Measurements from ENCODE around the gene COPZ2.
"Not testable (repeated sequence)": the region's sequence is repeated elsewhere in the genome, so short reads cannot be mapped to it uniquely, and the experiment has no call there.

Gene COPZ2

DNA sequence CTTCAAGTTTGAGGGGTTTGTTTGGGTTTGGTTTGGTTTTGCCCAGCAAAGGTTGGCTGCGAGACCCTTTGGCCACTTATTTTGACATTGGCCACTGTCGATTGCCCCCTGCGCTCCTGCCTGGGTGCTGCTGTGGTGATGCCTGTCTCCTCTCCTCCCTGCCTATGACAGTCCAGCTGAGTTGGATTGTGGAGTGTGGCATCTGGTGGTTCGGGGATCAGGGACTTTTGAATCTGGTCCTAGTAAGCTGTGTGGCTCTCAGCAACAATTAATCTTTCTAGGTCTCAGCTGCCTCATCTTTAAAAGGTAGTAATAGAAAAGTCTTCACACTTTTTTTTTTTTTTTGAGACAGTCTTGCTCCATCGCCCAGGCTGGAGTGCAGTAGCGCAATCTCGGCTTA is 39.6 kb downstream of the COPZ2 start:
- Histone ChIP-seq H3K4me1 (ENCODE audit: insufficient read depth, low read length) (peaks cover 36% of the 10 kb centered on the region), H3K9me3 (ENCODE audit: control insufficient read depth, insufficient read depth, low read length) (no peaks in the 10 kb centered on the region), H3K9ac (ENCODE audit: low read depth, low read length) (no peak overlapping the region), H3K36me3 (ENCODE audit: insufficient read depth, low read length) (no peaks in the 10 kb centered on the region)

DNA sequence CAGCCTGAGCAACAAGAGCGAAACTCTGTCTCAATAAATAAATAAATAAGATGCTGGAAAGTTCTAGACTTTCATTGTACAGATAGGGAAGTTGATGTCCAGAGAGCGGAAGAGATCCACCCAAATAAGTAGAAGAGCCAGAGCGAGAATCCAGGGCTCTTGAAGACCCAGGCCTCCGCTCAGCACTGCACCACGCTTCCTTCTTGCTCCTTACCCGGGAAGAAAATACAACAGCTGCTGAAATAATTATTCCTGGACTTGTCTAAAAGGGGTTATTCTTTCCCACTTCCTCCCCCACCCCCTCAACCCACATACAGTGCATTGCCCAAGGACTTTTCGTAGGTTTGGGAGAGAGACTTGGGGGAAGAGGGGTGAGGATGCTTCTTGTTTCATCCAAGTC is 40.0 kb downstream of the COPZ2 start:
- H3K9ac ChIP-seq (ENCODE audit: low read depth, low read length), result no peak overlapping the region
- no peaks in the 10 kb centered on the region for H3K36me3 ChIP-seq (ENCODE audit: insufficient read depth, low read length)
- H3K9me3 ChIP-seq (ENCODE audit: control insufficient read depth, insufficient read depth, low read length), result no peaks in the 10 kb centered on the region
- peaks cover 31% of the 10 kb centered on the region for H3K4me1 ChIP-seq (ENCODE audit: insufficient read depth, low read length)

DNA sequence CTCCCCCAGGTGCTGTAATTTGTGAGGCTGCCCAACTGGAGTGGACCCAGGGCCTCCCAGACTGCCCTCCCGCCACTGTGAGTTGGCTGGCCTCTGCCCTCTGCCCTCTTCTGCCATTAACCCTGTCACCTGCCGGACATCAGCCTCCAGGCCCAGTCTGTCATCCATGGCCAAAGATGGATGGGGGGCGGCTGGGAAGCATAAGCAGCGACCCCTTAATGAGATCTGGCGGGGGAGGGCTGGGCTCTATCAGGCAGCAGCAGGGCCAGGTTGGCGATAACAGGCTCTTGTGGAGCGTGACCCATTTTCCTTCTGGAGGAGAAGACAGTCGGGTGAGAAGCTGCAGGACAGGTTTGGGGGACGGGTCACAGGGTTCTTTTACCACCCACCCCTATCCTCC is 41.4 kb downstream of the COPZ2 start:
- Histone ChIP-seq H3K9me3 (ENCODE audit: control insufficient read depth, insufficient read depth, low read length) (no peaks in the 10 kb centered on the region), H3K36me3 (ENCODE audit: insufficient read depth, low read length) (no peaks in the 10 kb centered on the region), H3K4me1 (ENCODE audit: insufficient read depth, low read length) (peaks cover 34% of the 10 kb centered on the region), H3K9ac (ENCODE audit: low read depth, low read length) (no peak overlapping the region)

DNA sequence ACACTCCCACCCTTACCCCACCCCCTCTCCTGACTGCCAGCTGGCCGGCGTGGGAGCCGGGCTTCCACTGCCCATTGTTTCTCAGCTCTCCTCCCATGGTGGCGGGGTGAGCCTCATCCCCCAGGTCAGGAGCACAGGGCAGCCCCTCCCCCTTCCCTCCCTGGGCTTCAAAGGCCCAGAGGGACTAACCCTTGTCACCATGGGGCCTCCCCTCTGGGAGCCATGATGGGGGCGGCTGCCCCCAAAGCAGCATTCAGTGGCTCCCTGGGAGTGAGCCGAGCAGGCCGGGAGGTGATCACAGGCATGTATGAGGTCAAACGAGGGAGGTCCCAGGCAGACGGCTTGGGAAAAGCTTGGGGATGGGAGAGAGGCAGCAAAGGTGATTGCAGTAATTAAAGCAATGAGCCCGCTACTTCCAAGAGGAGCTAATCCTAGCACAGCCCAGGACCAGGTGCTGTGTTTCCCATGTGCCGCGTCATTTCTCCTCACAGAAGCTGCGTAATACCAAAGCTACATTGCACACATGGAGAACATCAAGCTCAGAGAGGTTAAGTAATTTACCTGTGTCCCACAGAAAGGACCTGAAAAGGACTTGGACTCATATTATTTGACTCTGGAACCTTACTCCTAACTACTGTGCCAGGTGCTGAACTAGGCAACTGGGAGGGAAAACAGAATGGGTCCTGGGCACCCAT is 42.2 kb downstream of the COPZ2 start:
- Histone ChIP-seq H3K9me3 (ENCODE audit: control insufficient read depth, insufficient read depth, low read length) (no peaks in the 10 kb centered on the region), H3K9ac (ENCODE audit: low read depth, low read length) (no peak overlapping the region), H3K4me1 (ENCODE audit: insufficient read depth, low read length) (peaks cover 41% of the 10 kb centered on the region), H3K36me3 (ENCODE audit: insufficient read depth, low read length) (no peaks in the 10 kb centered on the region)

DNA sequence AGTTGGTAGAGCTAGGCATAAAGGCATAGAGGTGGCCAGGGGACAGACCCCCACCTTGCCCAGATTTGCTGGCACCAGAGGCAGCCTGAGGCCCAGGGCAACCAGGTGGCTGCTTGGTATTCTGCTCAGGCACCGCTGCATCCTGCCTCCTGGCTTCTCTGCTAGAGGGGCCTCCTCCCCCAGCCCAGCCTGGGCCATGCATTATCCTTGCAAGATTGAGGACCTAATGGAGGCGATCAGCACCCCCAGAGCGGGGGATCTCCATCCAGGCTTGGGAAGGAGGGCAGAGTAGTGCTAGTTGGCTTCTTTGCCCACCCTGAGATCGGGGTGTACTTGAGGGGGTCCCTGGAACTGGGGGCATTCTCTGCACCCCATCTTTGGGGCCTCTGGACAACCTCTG is 42.9 kb downstream of the COPZ2 start:
- Histone ChIP-seq H3K4me1 (ENCODE audit: insufficient read depth, low read length) (peaks cover 38% of the 10 kb centered on the region), H3K9me3 (ENCODE audit: control insufficient read depth, insufficient read depth, low read length) (no peaks in the 10 kb centered on the region), H3K9ac (ENCODE audit: low read depth, low read length) (no peak overlapping the region), H3K36me3 (ENCODE audit: insufficient read depth, low read length) (no peaks in the 10 kb centered on the region)

DNA sequence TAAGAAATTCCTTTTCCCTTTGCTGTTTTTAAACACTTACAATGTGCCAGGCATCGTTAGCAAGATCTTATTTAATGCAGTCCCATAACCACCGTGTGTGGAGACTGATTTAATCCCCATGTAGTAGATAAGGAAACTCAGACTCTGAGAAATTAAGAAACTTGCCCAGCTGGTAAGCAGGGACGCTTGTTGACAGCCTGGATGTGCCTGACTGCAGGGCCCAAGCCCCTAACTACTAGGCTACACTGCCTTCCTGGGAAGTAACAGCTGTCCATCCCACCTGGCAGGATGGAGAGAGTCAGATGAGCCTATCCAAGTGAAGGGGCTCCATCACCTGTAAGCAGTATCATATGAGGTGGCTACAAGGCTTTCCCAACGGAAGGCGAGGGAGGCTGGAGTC is 43.6 kb downstream of the COPZ2 start:
- peaks cover 35% of the 10 kb centered on the region for H3K4me1 ChIP-seq (ENCODE audit: insufficient read depth, low read length)
- H3K9me3 ChIP-seq (ENCODE audit: control insufficient read depth, insufficient read depth, low read length), result no peaks in the 10 kb centered on the region
- H3K36me3 ChIP-seq (ENCODE audit: insufficient read depth, low read length), result no peaks in the 10 kb centered on the region
- H3K9ac ChIP-seq (ENCODE audit: low read depth, low read length), result no peak overlapping the region

DNA sequence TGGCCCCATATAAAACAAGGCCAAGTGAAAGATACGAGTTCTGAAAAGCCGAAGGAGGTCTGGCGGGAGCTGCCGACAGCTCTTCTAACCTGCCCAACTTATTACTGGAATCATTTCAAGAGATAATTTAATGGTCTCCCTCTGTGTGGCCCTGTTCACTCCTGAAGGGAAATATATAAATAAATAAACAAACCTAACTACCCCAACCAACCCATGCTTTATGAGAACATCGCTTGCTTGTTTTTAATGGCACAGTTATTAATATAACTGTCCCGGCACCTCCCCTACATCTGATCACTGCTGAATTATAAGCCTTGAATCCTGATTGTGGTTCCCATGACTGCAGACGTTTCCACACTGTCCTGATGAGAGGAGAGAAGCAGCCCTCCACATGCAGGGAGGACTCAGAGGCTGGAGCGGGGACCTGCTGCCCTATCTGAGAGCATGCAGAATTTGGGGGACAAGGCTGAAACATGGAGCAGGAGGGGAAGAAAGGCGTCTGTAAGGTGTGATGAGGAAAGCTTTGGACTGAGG is 44.5 kb downstream of the COPZ2 start:
- no peaks in the 10 kb centered on the region for H3K36me3 ChIP-seq (ENCODE audit: insufficient read depth, low read length)
- H3K9ac ChIP-seq (ENCODE audit: low read depth, low read length), result no peak overlapping the region
- H3K4me1 ChIP-seq (ENCODE audit: insufficient read depth, low read length), result peaks cover 35% of the 10 kb centered on the region
- no peaks in the 10 kb centered on the region for H3K9me3 ChIP-seq (ENCODE audit: control insufficient read depth, insufficient read depth, low read length)

DNA sequence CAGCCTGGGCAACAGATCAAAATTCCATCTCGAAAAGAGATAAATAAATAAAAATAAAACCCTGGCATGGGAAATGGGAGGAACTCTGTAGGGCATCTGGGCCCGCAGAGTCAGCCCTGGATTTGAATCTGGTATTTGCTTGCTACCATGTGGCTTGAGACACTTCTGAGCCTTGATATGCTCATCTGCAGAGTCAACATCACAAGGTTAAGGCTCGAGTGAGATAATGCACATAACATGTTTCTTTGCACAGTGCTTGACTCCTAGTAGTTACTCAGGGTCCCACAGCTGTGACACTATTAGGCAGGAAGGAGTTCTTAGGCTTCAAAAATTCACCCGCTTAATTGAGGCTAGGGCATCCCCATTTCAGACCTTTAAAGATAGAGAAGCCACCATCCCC is 45.4 kb downstream of the COPZ2 start:
- H3K36me3 ChIP-seq (ENCODE audit: insufficient read depth, low read length), result no peaks in the 10 kb centered on the region
- H3K9me3 ChIP-seq (ENCODE audit: control insufficient read depth, insufficient read depth, low read length), result no peaks in the 10 kb centered on the region
- peaks cover 44% of the 10 kb centered on the region for H3K4me1 ChIP-seq (ENCODE audit: insufficient read depth, low read length)
- H3K9ac ChIP-seq (ENCODE audit: low read depth, low read length), result no peak overlapping the region

DNA sequence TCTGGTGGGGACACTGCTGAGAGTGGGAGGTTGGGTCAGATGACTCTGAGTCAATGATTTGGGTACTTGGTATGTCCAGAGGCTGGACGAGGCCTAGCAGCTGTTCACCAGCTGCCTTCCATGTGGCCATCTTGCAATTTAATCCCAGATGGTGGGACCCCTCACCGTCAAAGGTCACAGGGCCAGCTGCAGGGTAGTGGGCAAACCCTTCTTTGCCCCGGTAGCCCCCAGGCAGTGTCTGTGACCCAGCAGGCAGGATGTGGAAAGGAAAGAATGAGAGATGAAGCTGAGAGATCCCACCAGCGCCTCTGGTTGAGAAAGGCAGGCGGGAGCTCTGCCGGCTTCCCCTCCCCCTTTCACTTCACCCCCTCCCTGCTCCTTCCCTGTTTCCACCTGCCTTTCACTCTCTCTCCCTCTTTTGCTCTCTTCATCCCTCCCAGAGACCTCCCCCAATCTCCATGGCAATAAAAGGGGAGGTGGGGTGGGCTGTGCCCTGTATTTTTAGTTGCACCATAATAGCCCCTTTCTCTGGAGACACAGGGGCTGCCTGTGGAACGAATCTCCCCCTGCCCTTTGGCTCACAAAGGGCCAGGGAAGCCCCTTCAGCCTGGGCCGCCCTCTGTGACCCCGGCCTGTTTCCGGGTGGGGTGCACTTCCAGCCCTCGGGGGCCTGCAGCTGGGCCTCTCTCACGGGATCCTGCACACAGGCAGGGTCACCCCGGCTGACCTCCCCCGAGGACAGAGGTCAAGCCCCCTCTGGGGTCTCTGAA is 46.5 kb downstream of the COPZ2 start:
- H3K9me3 ChIP-seq (ENCODE audit: control insufficient read depth, insufficient read depth, low read length), result no peaks in the 10 kb centered on the region
- H3K9ac ChIP-seq (ENCODE audit: low read depth, low read length), result peak overlapping the region; percentile 49
- peaks cover 52% of the 10 kb centered on the region for H3K4me1 ChIP-seq (ENCODE audit: insufficient read depth, low read length)
- H3K36me3 ChIP-seq (ENCODE audit: insufficient read depth, low read length), result no peaks in the 10 kb centered on the region

DNA sequence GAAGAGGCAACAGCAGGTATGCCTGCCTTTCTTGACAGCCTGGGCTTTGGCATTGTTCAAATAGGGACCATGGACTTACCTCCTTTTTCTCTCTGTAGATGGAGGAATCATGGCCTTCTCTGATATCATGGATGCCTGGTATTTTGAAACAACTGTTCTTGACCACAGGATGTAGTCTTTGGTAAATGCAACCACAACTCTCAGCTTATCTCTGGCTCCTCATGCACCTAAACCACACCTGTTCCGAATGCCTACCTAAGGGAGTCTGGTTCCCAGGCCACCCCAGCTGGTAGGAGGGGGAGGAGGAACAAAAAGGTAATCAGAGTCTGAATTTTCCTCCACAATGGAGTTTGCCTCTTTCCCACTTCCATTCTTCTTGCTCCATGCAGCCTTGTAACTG is 47.9 kb downstream of the COPZ2 start:
- Histone ChIP-seq H3K4me1 (ENCODE audit: insufficient read depth, low read length) (peaks cover 38% of the 10 kb centered on the region), H3K9me3 (ENCODE audit: control insufficient read depth, insufficient read depth, low read length) (no peaks in the 10 kb centered on the region), H3K9ac (ENCODE audit: low read depth, low read length) (no peak overlapping the region), H3K36me3 (ENCODE audit: insufficient read depth, low read length) (no peaks in the 10 kb centered on the region)

DNA sequence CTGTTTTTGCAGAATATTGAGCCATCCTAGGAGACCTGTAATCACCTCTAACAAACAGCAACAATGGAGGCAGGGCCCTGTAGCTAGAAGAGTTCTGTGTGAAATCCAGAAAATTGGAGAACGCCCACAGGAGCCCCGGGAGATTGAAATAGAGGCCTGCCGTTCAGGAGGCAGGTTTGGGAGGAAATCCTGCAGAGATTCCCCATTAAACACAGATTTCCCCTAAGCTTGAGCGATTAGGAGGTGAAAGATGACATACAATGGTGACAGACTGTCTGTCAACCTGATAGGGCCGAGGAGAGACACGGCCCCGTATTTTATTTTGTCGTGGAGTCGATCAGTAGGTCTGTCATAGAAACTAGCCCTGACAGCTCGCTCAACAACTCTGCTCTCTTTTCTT is 48.4 kb downstream of the COPZ2 start:
- H3K4me1 ChIP-seq (ENCODE audit: insufficient read depth, low read length), result peaks cover 33% of the 10 kb centered on the region
- H3K36me3 ChIP-seq (ENCODE audit: insufficient read depth, low read length), result no peaks in the 10 kb centered on the region
- H3K9ac ChIP-seq (ENCODE audit: low read depth, low read length), result no peak overlapping the region
- H3K9me3 ChIP-seq (ENCODE audit: control insufficient read depth, insufficient read depth, low read length), result no peaks in the 10 kb centered on the region

DNA sequence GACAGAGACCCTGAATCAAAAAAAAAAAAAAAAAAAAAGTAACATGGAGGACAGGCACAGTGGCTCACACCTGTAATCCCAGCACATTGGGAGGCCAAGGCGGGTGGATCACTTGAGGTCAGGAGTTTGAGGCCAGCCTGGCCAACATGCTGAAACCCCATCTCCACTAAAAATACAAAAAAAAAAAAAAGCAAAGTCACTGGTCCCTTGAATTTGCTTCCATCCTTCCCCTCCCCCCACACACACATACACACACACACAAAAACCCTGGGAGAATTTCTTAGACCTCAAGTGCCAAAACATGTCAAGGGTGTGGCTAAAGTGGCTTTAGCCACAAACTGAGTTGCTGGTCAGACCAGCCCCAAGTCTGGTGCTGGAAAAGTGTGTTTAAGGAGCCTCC is 49.2 kb downstream of the COPZ2 start:
- peaks cover 32% of the 10 kb centered on the region for H3K4me1 ChIP-seq (ENCODE audit: insufficient read depth, low read length)
- not testable (repeated sequence) for H3K9me3 ChIP-seq (ENCODE audit: control insufficient read depth, insufficient read depth, low read length)

DNA sequence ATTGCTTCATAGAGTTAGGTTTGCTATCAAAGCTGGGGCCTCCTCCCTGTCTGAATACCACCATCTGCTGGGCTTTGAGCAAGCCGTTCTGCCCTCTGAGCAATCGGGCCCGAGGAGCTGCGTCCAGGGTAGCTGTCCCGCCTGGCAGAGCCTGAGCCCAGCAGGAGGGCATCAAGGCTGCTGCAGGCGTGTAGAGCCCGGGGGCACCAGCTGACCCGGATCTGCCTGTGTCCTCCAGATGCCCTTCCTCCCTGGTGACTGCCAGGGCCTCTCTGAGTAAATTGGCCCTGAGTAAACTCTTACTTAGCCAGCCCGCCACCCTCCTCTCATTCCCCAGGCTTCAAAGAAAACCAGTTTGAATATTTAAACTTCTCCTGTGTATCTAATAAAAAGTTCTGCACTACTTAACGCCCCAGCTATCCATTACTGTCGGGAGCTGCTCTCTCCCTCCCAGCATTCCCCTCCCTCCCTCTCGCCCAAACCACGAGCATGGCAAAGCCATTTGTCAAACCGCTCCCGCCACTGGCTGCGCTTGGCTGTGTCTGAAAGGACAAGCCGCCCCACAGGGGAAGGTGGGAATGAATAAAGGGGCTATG is 50.3 kb downstream of the COPZ2 start:
- Histone ChIP-seq H3K36me3 (ENCODE audit: insufficient read depth, low read length) (no peaks in the 10 kb centered on the region), H3K4me1 (ENCODE audit: insufficient read depth, low read length) (peaks cover 31% of the 10 kb centered on the region), H3K9ac (ENCODE audit: low read depth, low read length) (0 out of 2 replicates have a peak overlapping the region, but pooled peaks have one; percentile 7), H3K9me3 (ENCODE audit: control insufficient read depth, insufficient read depth, low read length) (no peaks in the 10 kb centered on the region)

More for the DNA sequence above, 49.2 kb downstream of the COPZ2 start:
- H3K36me3 ChIP-seq (ENCODE audit: insufficient read depth, low read length); H3K9ac ChIP-seq (ENCODE audit: low read depth, low read length): not testable (repeated sequence)

DNA sequence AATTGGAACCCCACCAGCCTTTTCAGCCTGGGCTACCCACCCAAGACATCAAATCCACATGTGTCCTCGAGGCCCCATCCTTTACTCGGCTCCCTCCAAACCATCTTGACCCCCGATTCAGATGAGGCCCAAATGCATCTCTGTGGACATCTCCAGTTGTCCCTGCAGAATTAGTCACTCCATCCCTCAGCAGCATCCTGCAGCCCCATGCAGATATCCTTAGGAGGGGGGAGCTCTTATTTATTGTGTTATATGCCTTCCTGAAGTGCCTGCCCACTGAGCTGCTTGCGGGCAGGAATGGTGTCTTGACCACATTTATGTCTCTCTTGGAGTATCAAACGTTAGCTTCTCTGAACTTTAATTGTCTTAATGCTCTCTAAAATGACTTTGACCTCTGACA is 51.1 kb downstream of the COPZ2 start:
- peaks cover under 1% of the 10 kb centered on the region for H3K36me3 ChIP-seq (ENCODE audit: insufficient read depth, low read length)
- peaks cover 24% of the 10 kb centered on the region for H3K4me1 ChIP-seq (ENCODE audit: insufficient read depth, low read length)
- H3K9ac ChIP-seq (ENCODE audit: low read depth, low read length), result no peak overlapping the region
- H3K9me3 ChIP-seq (ENCODE audit: control insufficient read depth, insufficient read depth, low read length), result no peaks in the 10 kb centered on the region
